Measurements from ENCODE around the gene ATP7A. TPM values are rescaled to one million over a fixed set of nuclear protein-coding genes. Genes with fewer than 3 reads are reported as not detected.

The ATP7A gene
- total RNA-seq, 2 experiments from 2014 or later: 4.7 to 7.2 TPM

DNA sequence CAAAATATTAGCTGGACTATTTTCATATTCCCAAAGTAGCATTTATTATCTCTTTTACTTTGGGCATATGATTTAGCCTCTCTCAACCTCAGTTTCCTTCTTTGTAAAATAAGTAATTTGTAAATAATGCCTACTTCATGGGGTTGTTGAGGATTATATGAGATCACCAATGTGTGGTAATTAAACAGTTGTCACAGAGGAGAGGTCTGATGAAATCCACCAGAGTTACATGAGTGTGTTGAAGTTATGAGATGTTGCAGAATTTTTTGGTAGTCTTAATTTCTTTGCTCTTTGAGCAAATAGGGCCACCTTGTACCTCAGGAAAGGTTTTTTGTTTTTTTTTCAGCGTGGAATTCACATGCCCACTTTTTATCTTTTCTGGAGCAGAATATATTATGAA lies 9.8 kb upstream of the ATP7A start:
- ChIA-PET CTCF (ENCODE audit: unreplicated experiment) (no interaction called here), POLR2A (interaction anchor here (1.1 to 2.8 kb wide), 3 partner anchors 10 to 55 kb away, joined by 3 to 35 read pairs (median 4); partner anchors contain the start of gene ATP7A)
- no peak for DNase-seq (ENCODE audit: low spot score)
- H3K4me1 ChIP-seq (ENCODE audit: insufficient read depth, low read length, poor library complexity, severe bottlenecking): no peaks in the 10 kb centered on the region
- no peaks in the 10 kb centered on the region for H3K9me3 ChIP-seq (ENCODE audit: low read length)
- H3K4me2 ChIP-seq (ENCODE audit: low read length): peak overlapping the region; percentile 75
- H3K27ac ChIP-seq (ENCODE audit: low read depth, low read length, poor library complexity, severe bottlenecking): no peak overlapping the region
- intact Hi-C loops (cut with micrococcal nuclease; ENCODE audit: unreplicated experiment): no loop called here
- TF ChIP-seq EZH2phosphoT487 (IDR thresholded peaks at IDR 0.05; ENCODE audit: borderline replicate concordance, low read depth, low read length): no peak
- TF ChIP-seq CTCF (conservative IDR thresholded peaks at IDR 0.05; ENCODE audit: low read length): no peak
- H3K36me3 ChIP-seq (ENCODE audit: insufficient read depth, low read length): peaks cover 54% of the 10 kb centered on the region
- peaks cover 41% of the 10 kb centered on the region for H3K79me2 ChIP-seq (ENCODE audit: insufficient read depth, low read depth, low read length)
- peak overlapping the region; percentile 91 for H3K4me3 ChIP-seq (ENCODE audit: low read depth, low read length, poor library complexity, severe bottlenecking)
- no TSS peak for BruUV-seq (replicated peaks)
- no peaks in the 10 kb centered on the region for H4K20me1 ChIP-seq (ENCODE audit: insufficient read depth, low read length)
- H3K9me2 ChIP-seq (ENCODE audit: insufficient read depth, low read length): no peaks in the 10 kb centered on the region
- H2AFZ ChIP-seq (ENCODE audit: low read length): no peak overlapping the region

- intact Hi-C loops (cut with micrococcal nuclease; ENCODE audit: unreplicated experiment): no loop called here
- Histone ChIP-seq H3K4me1 (ENCODE audit: insufficient read depth, low read length, poor library complexity, severe bottlenecking) (no peaks in the 10 kb centered on the region), H3K4me3 (ENCODE audit: low read depth, low read length, poor library complexity, severe bottlenecking) (peak overlapping the region; percentile 91), H3K27ac (ENCODE audit: low read depth, low read length, poor library complexity, severe bottlenecking) (no peak overlapping the region), H3K36me3 (ENCODE audit: insufficient read depth, low read length) (peaks cover 61% of the 10 kb centered on the region), H3K9me2 (ENCODE audit: insufficient read depth, low read length) (no peaks in the 10 kb centered on the region), H3K9me3 (ENCODE audit: low read length) (no peaks in the 10 kb centered on the region), H4K20me1 (ENCODE audit: insufficient read depth, low read length) (no peaks in the 10 kb centered on the region), H2AFZ (ENCODE audit: low read length) (no peak overlapping the region), H3K79me2 (ENCODE audit: insufficient read depth, low read depth, low read length) (peaks cover 41% of the 10 kb centered on the region), H3K4me2 (ENCODE audit: low read length) (peak overlapping the region; percentile 75)
- DNase-seq (ENCODE audit: low spot score): no peak
- TF ChIP-seq EZH2phosphoT487 (IDR thresholded peaks at IDR 0.05; ENCODE audit: borderline replicate concordance, low read depth, low read length) (no peak), CTCF (conservative IDR thresholded peaks at IDR 0.05; ENCODE audit: low read length) (no peak)
- ChIA-PET CTCF (ENCODE audit: unreplicated experiment) (no interaction called here), POLR2A (interaction anchor here (0.7 to 1.4 kb wide), 3 partner anchors 8 to 432 kb away, joined by 3 to 4 read pairs (median 4); no protein-coding TSS in a partner anchor)
- no TSS peak for BruUV-seq (replicated peaks)
Observed at GRCh38 chrX:77901506-77901905, 9.0 kb upstream of the ATP7A start.

GRCh38 chrX:77917294-77917933 lies 6.9 kb downstream of the ATP7A start:
- BruUV-seq (replicated peaks): no TSS peak
- Histone ChIP-seq H2AFZ (ENCODE audit: low read length) (no peak overlapping the region), H3K79me2 (ENCODE audit: insufficient read depth, low read depth, low read length) (peaks cover 15% of the 10 kb centered on the region; the same call in 1 of the 2 replicates), H3K36me3 (ENCODE audit: insufficient read depth, low read length) (no peaks in the 10 kb centered on the region), H3K4me3 (ENCODE audit: low read depth, low read length, poor library complexity, severe bottlenecking) (no peak overlapping the region), H3K4me2 (ENCODE audit: low read length) (peak overlapping the region; percentile 44), H3K9me3 (ENCODE audit: low read length) (no peaks in the 10 kb centered on the region), H4K20me1 (ENCODE audit: insufficient read depth, low read length) (no peaks in the 10 kb centered on the region), H3K27ac (ENCODE audit: low read depth, low read length, poor library complexity, severe bottlenecking) (no peak overlapping the region), H3K9me2 (ENCODE audit: insufficient read depth, low read length) (no peaks in the 10 kb centered on the region), H3K4me1 (ENCODE audit: insufficient read depth, low read length, poor library complexity, severe bottlenecking) (peaks cover 10% of the 10 kb centered on the region)
- ChIA-PET CTCF (ENCODE audit: unreplicated experiment) (no interaction called here), POLR2A (interaction anchor here (1.0 to 2.1 kb wide), 2 partner anchors 18 to 112 kb away, joined by 7 to 8 read pairs; partner anchors contain the start of gene COX7B)
- DNase-seq (ENCODE audit: low spot score): no peak
- intact Hi-C loops (cut with micrococcal nuclease; ENCODE audit: unreplicated experiment): no loop called here
- no peak for TF ChIP-seq CTCF (conservative IDR thresholded peaks at IDR 0.05; ENCODE audit: low read length)
- TF ChIP-seq EZH2phosphoT487 (IDR thresholded peaks at IDR 0.05; ENCODE audit: borderline replicate concordance, low read depth, low read length): no peak
